GM12892 (cell line): Measurements from ENCODE around the gene NEDD4L.

ENCODE experiments used
- POLR2A ChIP-seq: IDR thresholded peaks from 2 replicates; pipeline ENCODE4 v1.6.1; 2011; ENCODE audit warnings: low read depth, low read length, control low read depth
- POLR2AphosphoS5 ChIP-seq: IDR thresholded peaks from 2 replicates; pipeline ENCODE4 v1.6.1; 2011; ENCODE audit warnings: low read depth, low read length, control low read depth
- TAF1 ChIP-seq: IDR thresholded peaks from 2 replicates; pipeline ENCODE4 v1.6.1; 2011; ENCODE audit warnings: low read depth, mild to moderate bottlenecking, control low read depth, low read length, borderline replicate concordance

GRCh38 chr18:58100154-58100553 is 56.1 kb downstream of the NEDD4L start:
- TF ChIP-seq POLR2A = no peak
- no peak for TF ChIP-seq POLR2AphosphoS5
- TF ChIP-seq TAF1 = no peak
